GM19099 (cell line): ENCODE results near the gene DMTF1.
A peak's percentile ranks its signal among the peaks of the same experiment; 100 is the strongest.

Source experiments
- POLR2A ChIP-seq: IDR thresholded peaks from 3 replicates; pipeline ENCODE4 v1.6.1; 2011; ENCODE audit warnings: low read depth; ENCODE audit not compliant: insufficient read length; ENCODE audit errors: extremely low read depth

The DMTF1 gene, protein sequence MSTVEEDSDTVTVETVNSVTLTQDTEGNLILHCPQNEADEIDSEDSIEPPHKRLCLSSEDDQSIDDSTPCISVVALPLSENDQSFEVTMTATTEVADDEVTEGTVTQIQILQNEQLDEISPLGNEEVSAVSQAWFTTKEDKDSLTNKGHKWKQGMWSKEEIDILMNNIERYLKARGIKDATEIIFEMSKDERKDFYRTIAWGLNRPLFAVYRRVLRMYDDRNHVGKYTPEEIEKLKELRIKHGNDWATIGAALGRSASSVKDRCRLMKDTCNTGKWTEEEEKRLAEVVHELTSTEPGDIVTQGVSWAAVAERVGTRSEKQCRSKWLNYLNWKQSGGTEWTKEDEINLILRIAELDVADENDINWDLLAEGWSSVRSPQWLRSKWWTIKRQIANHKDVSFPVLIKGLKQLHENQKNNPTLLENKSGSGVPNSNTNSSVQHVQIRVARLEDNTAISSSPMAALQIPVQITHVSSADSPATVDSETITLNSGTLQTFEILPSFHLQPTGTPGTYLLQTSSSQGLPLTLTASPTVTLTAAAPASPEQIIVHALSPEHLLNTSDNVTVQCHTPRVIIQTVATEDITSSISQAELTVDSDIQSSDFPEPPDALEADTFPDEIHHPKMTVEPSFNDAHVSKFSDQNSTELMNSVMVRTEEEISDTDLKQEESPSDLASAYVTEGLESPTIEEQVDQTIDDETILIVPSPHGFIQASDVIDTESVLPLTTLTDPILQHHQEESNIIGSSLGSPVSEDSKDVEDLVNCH

DNA sequence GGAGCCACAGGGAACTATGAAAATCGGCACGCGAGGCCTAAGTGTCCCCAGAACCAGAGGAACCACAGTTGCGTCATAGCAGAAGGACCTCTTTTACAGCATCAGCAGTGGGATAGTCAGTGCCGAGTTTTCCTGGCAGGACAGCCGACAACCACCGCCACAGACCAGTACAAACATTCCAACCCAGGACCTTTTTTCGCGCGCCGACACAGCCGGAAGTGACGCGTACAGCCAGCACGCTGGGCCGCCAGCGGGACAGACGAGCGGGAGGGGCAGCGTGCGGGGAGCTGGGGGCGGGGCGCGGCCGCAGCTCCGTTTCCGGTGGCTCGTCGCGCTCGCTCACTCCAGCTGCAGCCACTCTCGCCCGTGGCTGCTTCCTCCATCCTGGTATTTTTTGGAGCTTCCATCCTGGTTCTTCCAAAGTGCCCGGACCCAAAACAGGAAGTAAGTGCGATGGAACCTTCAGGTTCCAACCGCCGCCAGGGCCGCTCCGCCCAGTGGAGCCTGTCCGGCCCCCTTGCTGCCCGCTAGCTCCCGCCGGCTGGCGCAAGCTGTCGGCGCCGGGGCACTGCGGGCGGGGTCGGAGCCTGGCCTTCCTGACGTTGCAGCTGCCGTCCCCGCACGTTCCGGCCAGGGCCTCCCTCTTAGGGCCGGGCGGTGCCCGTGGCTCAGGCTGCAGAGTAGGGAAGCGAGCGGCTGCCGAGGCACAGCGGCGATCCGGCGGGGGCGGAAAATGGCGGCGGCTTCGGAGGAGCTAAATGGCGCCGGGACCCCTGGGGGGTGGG is at the start of gene DMTF1:
TSS of gene DMTF1 (plus strand) at position 342 of the 785 bp plus-strand sequence. CDS start 12,489 bp downstream, outside the sequence.
- TF ChIP-seq POLR2A = peak; percentile 94

DNA sequence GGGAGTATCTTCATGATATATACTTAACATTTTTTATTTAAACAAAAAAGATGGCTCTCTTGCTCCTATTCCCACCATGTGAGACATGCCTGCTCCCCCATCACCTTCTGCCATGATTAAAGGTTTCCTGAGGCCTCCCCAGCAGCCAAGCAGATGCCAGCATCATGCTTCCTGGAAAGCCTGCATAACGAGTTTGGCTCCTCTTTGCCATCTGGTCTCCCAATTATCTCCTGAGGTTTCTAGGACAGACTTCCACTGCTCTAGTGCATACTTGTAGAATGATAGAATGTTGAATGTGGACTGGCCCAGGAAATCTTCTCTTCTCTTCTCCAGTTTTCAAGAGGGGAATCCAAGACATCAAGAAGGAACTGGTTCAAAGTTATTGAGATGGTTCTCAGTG is 46.9 kb upstream of the DMTF1 start:
- TF ChIP-seq POLR2A = no peak

DNA sequence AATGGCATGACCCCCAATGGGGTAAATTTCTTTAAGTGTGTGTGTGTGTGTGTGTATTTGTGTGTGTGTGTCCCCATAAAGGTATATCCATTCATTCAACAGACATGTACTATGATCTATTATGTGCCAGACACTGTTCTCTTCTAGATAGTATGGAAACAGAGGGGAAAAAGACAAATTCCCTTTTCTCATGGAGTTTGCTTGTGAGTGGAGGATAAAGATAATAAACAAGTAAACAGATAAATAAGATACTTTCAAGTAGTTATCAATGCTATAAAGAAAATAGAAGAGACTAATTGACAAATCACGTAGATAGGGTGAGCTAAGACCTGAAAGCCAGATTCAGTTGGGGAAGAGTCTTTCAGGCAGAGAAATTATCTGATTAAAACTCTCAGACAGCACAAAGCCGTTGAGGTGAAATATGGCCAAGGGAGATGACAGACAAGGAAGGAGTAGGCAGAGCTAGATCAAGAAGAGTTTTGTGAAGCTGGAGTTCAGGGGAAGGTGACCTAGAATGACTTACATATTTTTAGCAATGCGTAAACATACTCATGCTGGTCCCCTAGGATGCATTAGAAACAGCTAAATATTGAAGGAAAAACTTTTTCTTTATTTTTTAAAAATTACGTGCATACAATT is 45.2 kb upstream of the DMTF1 start:
- no peak for TF ChIP-seq POLR2A

DNA sequence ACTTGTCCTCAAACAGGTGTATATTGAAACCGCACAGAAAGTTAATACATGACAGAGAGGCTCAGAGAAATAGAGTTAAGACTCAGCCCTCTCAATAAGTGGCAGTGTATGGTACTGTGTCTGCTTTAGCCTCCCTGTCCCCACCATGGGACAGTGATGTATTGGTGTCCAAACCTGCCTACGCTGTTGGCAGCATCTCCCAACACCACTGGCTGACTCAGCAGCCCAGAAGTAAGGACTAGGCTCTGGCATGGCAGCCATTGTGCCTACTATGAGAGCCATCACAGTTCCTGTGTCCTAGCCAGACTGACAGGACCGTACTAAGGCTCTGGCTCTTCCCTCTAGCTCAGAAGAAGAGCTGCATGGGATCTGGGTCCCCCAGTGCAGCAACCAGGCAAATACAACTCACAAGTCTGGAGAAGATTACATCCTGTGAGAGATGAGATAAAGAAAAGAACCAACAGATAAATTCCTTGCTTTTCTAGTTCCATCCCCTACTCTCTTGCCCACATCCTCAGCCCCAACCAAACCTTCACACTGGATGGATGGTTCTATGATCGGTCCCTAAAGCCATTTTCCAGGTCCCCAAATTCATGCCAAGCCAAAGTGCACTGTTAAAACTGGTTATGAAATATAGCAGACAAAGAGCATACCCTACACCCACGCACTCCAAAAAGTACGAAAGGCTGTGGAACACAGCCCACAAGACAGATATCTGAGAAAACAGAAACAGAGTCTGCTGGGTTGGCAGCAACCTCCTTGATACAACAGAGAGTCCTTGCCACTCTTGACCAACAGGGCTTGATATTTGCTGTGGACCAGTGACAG is 44.1 kb upstream of the DMTF1 start:
- TF ChIP-seq POLR2A = no peak

DNA sequence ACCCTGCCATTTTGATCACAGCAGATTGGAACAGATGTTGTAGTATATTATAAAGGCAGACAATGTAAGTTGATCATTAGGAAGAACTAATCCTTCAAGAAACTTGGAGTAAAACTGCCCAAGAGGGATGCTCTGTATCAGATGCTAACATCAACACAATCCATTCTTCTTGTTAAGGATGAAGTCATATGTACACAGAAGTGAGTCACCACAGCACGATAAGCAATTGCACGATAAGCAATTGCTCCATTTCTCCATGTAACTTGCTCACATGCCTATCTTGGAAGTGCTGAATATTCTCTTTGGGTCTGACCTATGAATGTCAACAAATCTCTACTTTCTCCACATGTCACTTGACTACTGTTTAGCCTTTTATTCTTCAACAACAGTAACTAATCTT is 41.5 kb upstream of the DMTF1 start:
- TF ChIP-seq POLR2A = no peak

DNA sequence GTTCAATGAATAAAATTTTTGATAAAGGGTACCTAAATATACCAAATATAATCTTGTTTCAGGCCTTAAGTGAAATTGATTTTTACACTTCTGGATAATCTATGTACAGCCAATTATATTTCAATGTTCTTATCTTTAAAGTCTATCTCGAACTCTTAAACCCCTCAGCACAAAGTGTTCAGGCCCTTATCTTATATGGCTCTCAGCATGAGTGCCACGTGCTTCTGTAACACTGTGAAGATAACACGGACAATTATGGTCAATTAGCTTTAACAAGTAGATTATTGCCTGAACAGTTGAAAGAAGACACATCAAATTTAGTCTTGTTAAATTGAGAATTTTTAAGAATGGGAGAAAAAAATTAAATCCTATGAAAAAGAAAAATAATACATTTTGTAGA is 40.4 kb upstream of the DMTF1 start:
- no peak for TF ChIP-seq POLR2A

DNA sequence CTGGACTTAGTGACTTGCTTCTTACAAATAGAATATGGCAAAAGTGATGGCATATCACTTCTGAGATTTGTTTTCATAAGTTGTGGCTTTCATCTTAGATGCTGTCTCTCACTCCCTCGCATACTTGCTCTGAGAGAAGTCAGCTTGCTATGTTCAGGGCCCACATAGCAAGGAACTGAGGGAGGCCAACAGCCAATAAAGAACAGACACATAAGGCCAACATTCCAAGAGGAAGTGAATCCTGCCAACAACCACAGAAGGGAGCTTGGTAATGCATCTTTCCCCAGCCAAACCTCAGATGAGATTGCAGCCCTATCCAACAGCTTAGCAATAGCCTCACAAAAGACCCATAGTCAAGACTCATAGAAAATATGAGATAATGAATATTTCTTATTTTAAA is 39.2 kb upstream of the DMTF1 start:
- no peak for TF ChIP-seq POLR2A

DNA sequence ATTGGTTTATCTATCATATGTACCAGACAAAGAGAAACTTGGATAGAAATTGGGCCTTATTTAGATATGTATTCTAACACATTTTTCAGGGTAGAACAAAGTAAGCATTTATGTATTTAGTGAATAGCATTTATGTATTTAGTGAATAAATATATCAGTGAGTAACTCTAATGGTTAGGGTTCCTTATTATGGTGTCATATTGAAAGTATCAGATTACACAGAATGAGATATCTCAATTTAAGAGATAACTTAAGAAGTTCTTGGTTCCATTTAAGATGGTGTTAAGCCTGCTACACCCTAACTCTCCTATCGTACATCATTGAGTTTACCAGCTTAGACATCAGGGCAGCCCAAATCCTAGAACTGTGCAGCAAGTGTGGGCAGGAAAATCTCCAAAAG is 35.9 kb upstream of the DMTF1 start:
- no peak for TF ChIP-seq POLR2A

DNA sequence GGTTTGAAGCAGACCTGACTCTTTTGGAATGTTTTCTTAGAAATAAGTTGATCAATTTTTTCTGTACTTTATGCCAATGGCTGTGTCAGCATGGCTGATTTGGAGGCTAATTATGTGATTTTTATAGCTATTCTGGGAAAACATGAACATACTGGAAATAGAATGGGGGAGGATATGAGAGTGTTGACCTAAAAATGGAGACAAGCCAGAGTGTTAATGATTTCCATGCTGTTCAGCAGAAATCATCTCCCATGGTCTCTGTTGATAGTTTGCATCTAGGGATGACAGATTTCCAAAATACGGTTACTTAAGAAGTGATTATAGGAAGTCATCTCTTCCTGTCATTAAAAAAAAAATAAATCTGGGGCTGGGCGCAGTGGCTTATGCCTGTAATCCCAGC is 32.7 kb upstream of the DMTF1 start:
- no peak for TF ChIP-seq POLR2A

DNA sequence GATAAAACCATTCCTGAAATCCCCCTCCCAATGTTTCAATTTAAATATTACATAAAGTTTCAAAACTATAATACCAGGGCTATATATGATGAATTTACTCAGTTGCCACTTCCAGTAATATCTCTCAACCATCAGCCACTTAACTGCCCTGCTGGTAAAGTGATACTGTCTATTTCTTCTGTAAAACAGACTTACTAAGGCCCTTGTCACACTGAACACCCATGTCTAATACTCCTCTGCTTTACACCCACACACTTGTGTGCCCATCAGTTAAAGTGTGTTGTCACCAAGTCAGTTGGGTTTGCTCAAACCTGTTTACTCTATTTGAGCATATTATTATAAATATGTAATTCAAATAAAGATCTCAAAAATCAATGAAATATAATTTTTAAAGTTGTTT is 29.1 kb upstream of the DMTF1 start:
- TF ChIP-seq POLR2A = no peak

DNA sequence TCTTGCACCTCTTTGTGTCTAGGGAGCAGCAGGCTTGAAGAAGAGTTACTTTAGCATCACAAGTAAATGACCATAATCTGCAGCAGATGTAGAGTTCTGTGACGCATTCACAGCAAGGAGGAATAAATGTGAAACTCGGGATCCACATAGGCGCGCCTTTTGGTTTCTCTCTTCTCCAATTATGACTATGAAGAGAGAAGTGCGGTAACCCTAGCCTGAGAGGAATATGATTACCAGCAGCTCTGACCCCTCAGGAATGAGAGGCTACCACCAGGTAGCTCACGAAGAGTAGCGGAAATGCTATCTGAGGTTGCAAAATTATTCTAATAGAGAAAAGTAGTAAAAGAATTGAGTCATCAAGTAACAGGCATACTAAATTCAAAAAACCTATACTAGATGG is 25.2 kb upstream of the DMTF1 start:
- no peak for TF ChIP-seq POLR2A

DNA sequence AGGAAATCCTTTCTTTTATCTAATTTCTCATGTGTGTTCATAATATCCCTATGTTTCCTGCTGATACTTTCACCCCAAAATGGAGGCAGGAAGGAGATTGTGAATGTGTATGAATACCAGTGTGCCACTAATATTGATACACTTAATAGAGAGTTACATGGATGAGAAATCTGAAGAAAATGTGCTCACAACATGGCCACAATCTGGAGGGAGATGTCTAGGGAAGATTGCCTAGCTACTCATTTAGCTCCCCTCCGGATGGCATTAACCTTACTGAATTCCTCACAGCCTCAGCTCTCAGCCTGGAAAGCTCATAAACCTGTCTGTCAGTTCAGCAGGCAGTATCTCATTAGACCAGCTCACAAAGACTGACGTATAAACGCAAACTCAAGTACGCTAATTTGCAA is 23.4 kb upstream of the DMTF1 start:
- no peak for TF ChIP-seq POLR2A

DNA sequence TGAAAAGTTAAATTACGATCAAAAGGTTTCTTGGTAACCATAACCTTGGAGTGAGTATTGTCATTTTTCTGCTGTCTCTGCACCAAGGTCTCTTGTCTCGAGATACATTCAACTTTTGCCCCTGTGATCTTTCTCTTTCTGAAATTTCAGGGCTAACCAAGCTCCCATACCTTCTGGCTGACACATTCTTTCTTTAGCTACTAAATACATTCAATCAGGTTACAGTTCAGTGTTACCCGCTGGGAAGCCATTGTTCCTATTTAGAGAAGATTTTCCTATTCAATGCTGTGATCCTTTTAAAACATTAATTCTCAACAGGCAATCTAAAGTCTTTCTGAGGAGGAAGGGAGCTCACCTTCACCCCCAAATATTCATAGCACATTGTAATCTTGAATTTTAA is 22.9 kb upstream of the DMTF1 start:
- TF ChIP-seq POLR2A = no peak

DNA sequence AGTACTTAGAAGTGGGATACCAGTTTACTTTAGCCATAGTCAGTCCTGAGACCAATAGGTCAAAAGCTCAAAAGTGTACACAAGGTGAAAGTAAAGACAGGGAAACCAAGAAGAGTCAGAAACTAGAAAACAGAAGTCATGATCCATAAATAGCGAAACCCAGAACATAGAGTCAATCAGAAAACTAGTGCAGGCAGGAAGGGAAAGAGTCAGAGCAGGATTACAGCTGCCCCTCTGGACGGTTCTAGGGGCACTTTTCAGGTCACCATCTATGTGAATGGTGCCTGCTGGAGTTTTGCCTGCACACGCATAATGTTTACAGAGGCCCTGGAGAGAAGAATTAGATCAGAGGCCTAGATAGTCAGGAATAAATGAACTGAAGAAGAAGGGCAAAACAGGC is 22.4 kb upstream of the DMTF1 start:
- no peak for TF ChIP-seq POLR2A

DNA sequence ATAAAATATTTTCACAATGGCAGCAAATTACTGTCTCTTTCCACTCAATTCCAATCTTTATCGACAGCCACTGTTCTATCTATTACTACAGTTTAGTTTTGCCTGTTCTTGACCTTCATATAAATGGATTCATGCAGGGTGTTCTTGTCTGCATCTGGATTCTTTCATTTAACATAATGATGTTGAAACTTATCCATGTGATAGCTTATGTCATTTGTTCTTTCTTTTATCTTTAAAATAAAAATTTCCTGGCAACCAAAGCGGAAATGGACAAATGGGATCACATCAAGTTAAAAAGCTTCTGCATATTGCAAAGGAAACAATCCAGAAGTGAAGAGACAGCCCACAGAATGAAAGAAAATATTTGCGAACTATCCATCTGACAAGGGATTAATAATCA is 20.5 kb upstream of the DMTF1 start:
- no peak for TF ChIP-seq POLR2A

DNA sequence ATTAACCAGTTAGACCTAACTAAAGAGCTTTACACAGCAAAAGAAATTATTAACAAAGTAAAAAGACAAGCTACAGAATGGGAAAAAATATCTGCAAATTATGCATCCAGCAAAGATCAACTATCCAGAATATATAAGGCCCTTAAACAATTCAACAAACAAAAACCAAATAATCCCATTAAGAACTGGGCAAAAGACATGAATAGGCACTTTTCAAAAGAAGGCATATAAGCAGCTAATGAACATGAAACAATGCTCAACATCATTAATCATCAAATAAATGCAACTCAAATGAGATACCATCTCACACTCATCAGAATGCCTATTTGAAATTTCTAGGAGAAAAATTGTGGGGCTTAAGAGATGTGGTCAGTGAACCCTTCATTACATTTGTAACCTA is 15.0 kb upstream of the DMTF1 start:
- no peak for TF ChIP-seq POLR2A
